CD14-positive monocyte (primary cell): Measurements from ENCODE around the gene ZYG11A. TPM values are rescaled to one million over a fixed set of nuclear protein-coding genes. Genes with fewer than 3 reads are reported as not detected.
A peak's percentile ranks its signal among the peaks of the same experiment; 100 is the strongest.
"Not testable (repeated sequence)": the region's sequence is repeated elsewhere in the genome, so short reads cannot be mapped to it uniquely, and the experiment has no call there.

Experiments
- DNase-seq, 3 donors: peaks; one replicate each; pipeline ENCODE4 v3.0.0-alpha.2; 2011 to 2022
- H2AFZ ChIP-seq: 2 replicates; pipeline ENCODE4 v1.6.0; 2012; ENCODE audit warnings: mild to moderate bottlenecking, low read depth, low read length, inconsistent platforms; ENCODE audit not compliant: insufficient read depth, poor library complexity, severe bottlenecking
- H3K27ac ChIP-seq, 2 donors: 1 replicate in 1 of 2; 2 replicates in 1 of 2; pipeline ENCODE4 v1.5.1; 2012 to 2013; ENCODE audit warnings: low read length in 2 of 2, control low read depth in 1 of 2, inconsistent platforms in 1 of 2, low read depth in 1 of 2, mild to moderate bottlenecking in 1 of 2
- H3K27me3 ChIP-seq, 2 donors: one replicate each; pipeline versions ENCODE4 v1.6.0 to v1.6.1; 2011 to 2013; ENCODE audit warnings: low read length in 2 of 2; ENCODE audit not compliant: control insufficient read depth in 2 of 2, insufficient read depth in 2 of 2
- H3K36me3 ChIP-seq, 2 donors: replicated peaks in 1 of 2; 1 replicate in 1 of 2; 2 replicates in 1 of 2; pipeline versions ENCODE4 v1.5.1 to v1.6.1; 2012 to 2013; ENCODE audit warnings: low read length in 2 of 2, control low read depth in 1 of 2, inconsistent platforms in 1 of 2, mild to moderate bottlenecking in 1 of 2; ENCODE audit not compliant: insufficient read depth in 2 of 2, control insufficient read depth in 1 of 2
- H3K4me1 ChIP-seq, 2 donors: 1 replicate in 1 of 2; 2 replicates in 1 of 2; pipeline versions ENCODE4 v1.5.1 to v1.6.1; 2012 to 2013; ENCODE audit warnings: low read length in 2 of 2, control low read depth in 1 of 2, inconsistent platforms in 1 of 2, mild to moderate bottlenecking in 1 of 2, moderate library complexity in 1 of 2; ENCODE audit not compliant: insufficient read depth in 2 of 2, control insufficient read depth in 1 of 2
- H3K4me2 ChIP-seq: replicated peaks from 2 replicates; pipeline ENCODE3; 2012; ENCODE audit warnings: low read length, moderate library complexity, mild to moderate bottlenecking; ENCODE audit not compliant: poor library complexity, severe bottlenecking; ENCODE audit errors: extremely low read depth
- H3K4me3 ChIP-seq, 3 experiments: fragments of 200-600 bp in 1 of 3; sonication (generic) in 1 of 3; replicated peaks in 1 of 3; 1 replicate in 2 of 3; 2 replicates in 1 of 3; pipeline ENCODE4 v1.5.1; 2011 to 2013; ENCODE audit warnings: low read length in 3 of 3, mild to moderate bottlenecking in 3 of 3, control low read depth in 2 of 3, low read depth in 2 of 3, inconsistent platforms in 1 of 3, moderate library complexity in 1 of 3
- H3K79me2 ChIP-seq: 2 replicates; pipeline ENCODE4 v1.6.0; 2012; ENCODE audit warnings: mild to moderate bottlenecking, control low read depth, inconsistent platforms, low read length, moderate library complexity; ENCODE audit not compliant: insufficient read depth
- H3K9ac ChIP-seq: 2 replicates; pipeline ENCODE4 v1.6.0; 2017; ENCODE audit warnings: low read length, mild to moderate bottlenecking; ENCODE audit not compliant: insufficient read depth, poor library complexity, severe bottlenecking
- H3K9me3 ChIP-seq, 2 donors: replicated peaks in 1 of 2; 1 replicate in 1 of 2; 2 replicates in 1 of 2; pipeline versions ENCODE4 v1.5.1 to v1.6.1; 2012 to 2013; ENCODE audit warnings: low read length in 2 of 2, control low read depth in 1 of 2; ENCODE audit not compliant: control insufficient read depth in 1 of 2, insufficient read depth in 1 of 2
- H4K20me1 ChIP-seq: 2 replicates; pipeline ENCODE4 v1.6.0; 2012; ENCODE audit warnings: mild to moderate bottlenecking, low read length, control low read depth, moderate library complexity; ENCODE audit not compliant: insufficient read depth
- H3K27ac Mint-ChIP-seq, 7 donors: one replicate each; pipeline ENCODE4 v1.8.0; 2020; ENCODE audit warnings: mild to moderate bottlenecking in 7 of 7, mixed read lengths in 7 of 7, moderate library complexity in 6 of 7, inconsistent platforms in 2 of 7
- H3K27me3 Mint-ChIP-seq, 3 donors: one replicate each; pipeline ENCODE4 v1.8.0; 2021 to 2022; ENCODE audit warnings: low read depth in 3 of 3, mild to moderate bottlenecking in 3 of 3, mixed read lengths in 3 of 3, moderate library complexity in 3 of 3, inconsistent platforms in 1 of 3
- H3K36me3 Mint-ChIP-seq, 2 donors: one replicate each; pipeline ENCODE4 v1.8.0; 2020; ENCODE audit warnings: mixed read lengths in 2 of 2, inconsistent platforms in 1 of 2, mild to moderate bottlenecking in 1 of 2
- H3K4me1 Mint-ChIP-seq: one replicate; pipeline ENCODE4 v1.8.0; 2020; ENCODE audit warnings: mild to moderate bottlenecking, mixed read lengths
- H3K4me3 Mint-ChIP-seq, 2 donors: one replicate each; pipeline ENCODE4 v1.8.0; 2020; ENCODE audit warnings: mild to moderate bottlenecking in 2 of 2, mixed read lengths in 2 of 2, moderate library complexity in 1 of 2
- H3K9me3 Mint-ChIP-seq, 7 donors: one replicate each; pipeline ENCODE4 v1.8.0; 2020 to 2022; ENCODE audit warnings: mixed read lengths in 7 of 7, mild to moderate bottlenecking in 6 of 7, moderate library complexity in 6 of 7, inconsistent platforms in 2 of 7
- CTCF ChIP-seq: fragments of 200-600 bp; IDR thresholded peaks from one replicate; pipeline ENCODE4 v1.8.0; 2022; ENCODE audit warnings: antibody characterized with exemption, mild to moderate bottlenecking
- WGBS: methylation state at CpG from one replicate; pipeline ENCODE4 v1.1.5; 2013; ENCODE audit warnings: missing lambda C conversion rate; ENCODE audit not compliant: insufficient coverage; 5-methylcytosine and 5-hydroxymethylcytosine counted together
- intact Hi-C, 2 donors: fragments of 100-400 bp; cut with micrococcal nuclease; formaldehyde crosslinking; loops; one replicate each; pipeline versions ENCODE4 v1.15.0 to v1.15.1; 2023
- polyA plus RNA-seq, 3 donors: library from polyadenylated mRNA; depleted of rRNA in 1 of 3; unstranded in 2 of 3; stranded (reverse) in 1 of 3; fragments of 300-500 nt in 2 of 3; fragments of >200 nt in 1 of 3; fragmentation: Illumina TruSeq in 2 of 3; gene quantifications; 1 replicate in 2 of 3; 2 replicates in 1 of 3; pipeline ENCODE4 v1.2.3, GENCODE V29; 2012 to 2021

The ZYG11A gene
- polyA plus RNA-seq, 3 donors, result not detected

GRCh38 chr1:52836035-52836434, 6.5 kb upstream of the ZYG11A start:
- Histone ChIP-seq H4K20me1 (no peaks in the 10 kb centered on the region), H3K4me1 (no peaks in the 10 kb centered on the region), H3K9me3 (no peaks in the 10 kb centered on the region), H3K9ac (no peak overlapping the region), H3K79me2 (no peaks in the 10 kb centered on the region), H3K36me3 (no peaks in the 10 kb centered on the region), H2AFZ (no peak overlapping the region), H3K4me3 (no peak overlapping the region), H3K4me2 (no peak overlapping the region), H3K27me3 (peaks cover 2 to 5% of the 10 kb centered on the region in 2 donors), H3K27ac (no peak overlapping the region)
- no peak for DNase-seq
- TF ChIP-seq CTCF, result no peak
- Mint-ChIP-seq H3K27me3 (peaks cover 14 to 27% (median 17%) of the 10 kb centered on the region in 3 donors), H3K4me3 (no peak overlapping the region), H3K27ac (no peak overlapping the region), H3K9me3 (peaks cover 0 to 2% (median 0%) of the 10 kb centered on the region in 7 donors), H3K36me3 (no peaks in the 10 kb centered on the region), H3K4me1 (no peaks in the 10 kb centered on the region)
- WGBS, result no CpG with 5 or more reads among the region's 3 CpGs
- intact Hi-C loops, result no loop called here

GRCh38 chr1:52839175-52839574, 3.4 kb upstream of the ZYG11A start:
- H3K4me2 ChIP-seq, H3K79me2 ChIP-seq, H4K20me1 ChIP-seq, intact Hi-C loops, H3K9me3 ChIP-seq, H3K27ac Mint-ChIP-seq, DNase-seq, H2AFZ ChIP-seq, H3K4me3 Mint-ChIP-seq, H3K9ac ChIP-seq, H3K27ac ChIP-seq, H3K4me3 ChIP-seq, H3K36me3 ChIP-seq, H3K36me3 Mint-ChIP-seq: not testable (repeated sequence)
- Histone ChIP-seq H3K27me3 (peaks cover 26 to 35% of the 10 kb centered on the region in 2 donors), H3K4me1 (peaks cover 6 to 11% of the 10 kb centered on the region in 2 donors)
- H3K9me3 Mint-ChIP-seq, result peaks cover 0 to 18% (median 7%) of the 10 kb centered on the region in 7 donors
- H3K4me1 Mint-ChIP-seq, result peaks cover 17% of the 10 kb centered on the region
- WGBS, result 92% methylated on average over 5 of the region's 10 CpGs
- H3K27me3 Mint-ChIP-seq, result peaks cover 38 to 50% (median 48%) of the 10 kb centered on the region in 3 donors

GRCh38 chr1:52845119-52845518, 2.6 kb downstream of the ZYG11A start:
- peaks cover 39 to 57% of the 10 kb centered on the region in 2 donors for H3K27me3 ChIP-seq
- H3K36me3 ChIP-seq, DNase-seq, intact Hi-C loops, H3K9ac ChIP-seq, H2AFZ ChIP-seq, H3K27ac ChIP-seq, H3K9me3 ChIP-seq, H3K4me3 ChIP-seq, H3K36me3 Mint-ChIP-seq, H4K20me1 ChIP-seq, H3K27ac Mint-ChIP-seq, H3K79me2 ChIP-seq, H3K4me2 ChIP-seq: not testable (repeated sequence)
- no CpG with 5 or more reads among the region's 6 CpGs for WGBS
- Mint-ChIP-seq H3K4me3 (peak overlapping the region in 1 of 2 donors; percentile 49), H3K27me3 (peaks cover 43 to 76% (median 61%) of the 10 kb centered on the region in 3 donors), H3K9me3 (peaks cover 0 to 21% (median 7%) of the 10 kb centered on the region in 7 donors), H3K4me1 (peaks cover 17% of the 10 kb centered on the region)
- H3K4me1 ChIP-seq, result peaks cover 6 to 11% of the 10 kb centered on the region in 2 donors
